HG02973 (cell line): ENCODE results near the gene HARBI1.
A peak's percentile ranks its signal among the peaks of the same experiment; 100 is the strongest.

Experiments used
- ATAC-seq: cut with Tn5 transposase; IDR thresholded peaks from one replicate; pipeline ENCODE4 v1.9.1; 2021; ENCODE audit warnings: moderate library complexity; ENCODE audit not compliant: unreplicated experiment

The HARBI1 gene

DNA sequence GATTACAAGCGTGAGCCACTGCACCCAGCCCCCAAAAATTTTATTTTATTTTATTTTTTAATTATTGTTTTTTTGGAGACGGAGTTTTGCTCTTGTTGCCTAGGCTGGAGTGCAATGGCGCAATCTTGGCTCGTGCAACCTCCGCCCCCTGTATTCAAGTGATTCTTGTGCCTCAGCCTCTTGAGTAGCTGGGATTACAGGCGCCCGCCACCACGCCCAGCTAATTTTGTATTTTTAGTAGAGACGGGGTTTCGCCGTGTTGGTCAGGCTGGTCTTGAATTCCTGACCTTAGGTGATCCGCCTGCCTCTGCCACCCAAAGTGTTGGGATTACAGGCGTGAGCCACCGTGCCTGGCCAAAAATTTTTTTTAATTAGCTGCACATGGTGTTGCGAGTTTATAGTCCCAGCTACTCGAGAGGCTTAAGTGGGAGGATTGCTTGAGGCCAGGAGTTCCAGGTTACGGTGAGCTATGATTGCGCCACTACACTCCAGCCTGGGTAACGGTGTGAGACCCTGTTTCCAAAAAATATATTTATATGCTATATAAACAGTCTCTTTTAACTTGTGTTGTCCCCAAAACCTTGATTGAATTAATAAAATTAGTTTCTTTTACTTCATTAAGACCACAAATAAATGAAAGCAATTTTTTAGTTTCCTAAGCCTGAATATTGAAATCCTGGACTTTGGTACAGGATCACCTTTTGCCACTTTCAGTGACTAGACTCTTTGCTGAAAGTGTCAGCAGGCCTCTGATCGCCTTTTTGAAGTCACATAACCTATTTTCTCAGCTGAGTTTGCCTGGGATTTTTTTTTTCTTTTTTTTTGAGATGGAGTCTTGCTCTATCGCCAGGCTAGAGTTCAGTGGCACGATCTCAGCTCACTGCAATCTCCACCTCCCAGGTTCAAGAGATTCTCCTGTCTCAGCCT lies 16.5 kb upstream of the HARBI1 start:
- ATAC-seq, result no peak

DNA sequence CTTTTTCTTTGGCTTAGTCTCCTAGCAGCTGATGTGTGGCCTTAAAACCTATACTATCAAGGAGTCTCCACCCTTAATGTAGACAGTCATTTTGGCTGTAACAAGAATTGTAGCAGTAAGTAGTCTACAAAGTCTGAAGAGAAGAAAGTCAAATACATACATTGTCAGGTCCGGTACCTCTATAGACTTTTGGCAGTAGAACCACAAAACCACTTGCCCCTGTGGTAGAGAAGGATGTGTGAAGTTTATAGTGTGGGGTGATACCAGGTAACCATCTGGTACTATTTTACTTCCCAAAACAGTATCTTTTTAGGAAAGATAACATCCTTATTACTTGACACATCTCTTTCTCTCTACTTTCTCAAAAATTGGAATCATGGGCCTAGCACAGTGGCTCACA lies 15.5 kb upstream of the HARBI1 start:
- no peak for ATAC-seq

DNA sequence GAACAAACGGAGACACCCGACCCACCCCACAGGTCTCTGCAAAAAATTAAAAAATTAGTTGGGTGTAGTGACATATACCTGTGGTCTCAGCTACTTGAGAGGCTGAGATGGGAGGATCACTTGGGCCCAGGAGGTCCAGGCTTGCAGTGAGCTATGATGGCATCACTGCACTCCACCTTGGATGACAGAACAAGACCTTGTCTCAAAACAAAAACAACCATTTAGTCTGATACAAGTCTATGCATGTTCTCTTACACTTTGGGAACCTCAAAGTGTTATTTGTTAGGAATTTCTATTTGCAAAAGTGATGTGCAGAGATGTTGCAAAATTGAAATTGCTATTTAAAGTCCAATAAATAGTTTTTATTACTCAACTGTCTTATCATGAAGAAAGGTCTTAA lies 14.6 kb upstream of the HARBI1 start:
- ATAC-seq, result no peak

DNA sequence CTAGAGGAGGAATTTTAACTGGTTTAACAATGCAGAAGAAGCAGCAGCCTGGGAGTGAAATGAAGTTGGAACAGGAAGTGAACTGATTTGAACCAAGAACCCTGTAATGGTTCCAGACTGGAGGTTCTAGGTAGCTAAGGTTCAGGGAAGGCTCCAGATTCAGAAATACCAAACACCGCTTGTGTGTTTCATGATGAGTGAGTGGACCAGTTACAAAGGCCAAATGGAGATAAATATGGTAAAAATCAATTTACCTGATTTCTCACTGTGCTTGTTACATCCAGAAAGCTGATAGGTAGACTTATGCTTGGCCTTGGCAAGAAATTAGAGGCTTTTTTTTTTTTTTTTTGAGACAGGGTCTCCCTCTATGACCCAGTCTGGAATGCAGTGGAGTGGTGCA lies 13.2 kb upstream of the HARBI1 start:
- ATAC-seq, result no peak

DNA sequence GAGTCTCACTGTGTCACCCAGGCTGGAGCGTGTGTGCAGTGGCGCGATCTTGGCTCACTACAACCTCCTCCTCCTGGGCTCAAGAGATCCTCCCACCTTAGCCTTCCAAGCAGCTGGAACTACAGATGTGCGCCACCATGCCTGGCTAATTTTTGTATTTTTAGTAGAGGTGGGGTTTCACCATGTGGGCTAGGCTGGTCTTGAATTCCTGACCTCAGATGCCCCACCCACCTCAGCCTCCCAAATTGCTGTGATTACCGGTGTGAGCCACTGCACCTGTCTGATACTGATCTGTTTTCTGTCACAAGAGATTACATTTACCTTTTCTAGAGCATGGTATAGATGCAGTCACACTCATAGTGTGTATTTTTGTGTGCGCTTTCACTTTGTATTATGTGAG lies 11.9 kb upstream of the HARBI1 start:
- no peak for ATAC-seq

DNA sequence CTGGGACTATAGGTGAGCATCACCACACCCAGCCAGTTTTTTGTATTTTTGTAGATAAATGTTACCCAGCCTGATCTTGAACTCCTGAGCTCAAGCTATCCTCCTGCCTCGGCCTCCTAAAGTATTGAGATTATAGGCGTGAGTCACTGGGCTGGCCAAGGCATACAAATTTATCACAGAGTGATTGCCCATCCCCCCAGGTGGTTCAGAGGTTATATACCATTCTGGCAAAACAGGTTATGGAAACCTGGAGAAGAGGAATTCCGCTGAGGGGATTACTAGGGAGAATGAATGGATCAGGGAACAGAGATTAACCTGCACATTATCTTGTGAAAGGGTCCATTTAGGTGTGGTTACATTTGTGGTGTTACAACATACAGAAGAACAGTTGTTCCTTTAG lies 8.4 kb upstream of the HARBI1 start:
- no peak for ATAC-seq

DNA sequence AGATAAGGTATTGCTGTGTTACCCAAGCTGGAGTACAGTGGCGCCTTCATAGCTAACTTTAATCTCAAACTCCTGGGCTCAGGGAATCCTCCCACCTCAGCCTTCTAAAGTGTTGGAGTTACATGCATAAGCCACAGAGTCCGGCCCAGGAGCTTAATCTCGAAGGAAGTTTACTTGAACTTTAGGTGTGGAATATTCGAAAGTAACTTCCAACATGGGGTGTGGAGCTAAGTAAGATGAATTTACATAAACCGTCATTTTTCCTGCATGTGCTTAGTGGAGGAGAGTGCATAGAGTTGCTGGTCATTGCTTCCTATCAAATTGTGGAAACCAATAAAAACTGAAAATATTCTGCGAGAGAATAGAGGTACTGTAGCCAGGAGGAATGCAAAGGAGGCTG lies 1.8 kb upstream of the HARBI1 start:
- no peak for ATAC-seq

DNA sequence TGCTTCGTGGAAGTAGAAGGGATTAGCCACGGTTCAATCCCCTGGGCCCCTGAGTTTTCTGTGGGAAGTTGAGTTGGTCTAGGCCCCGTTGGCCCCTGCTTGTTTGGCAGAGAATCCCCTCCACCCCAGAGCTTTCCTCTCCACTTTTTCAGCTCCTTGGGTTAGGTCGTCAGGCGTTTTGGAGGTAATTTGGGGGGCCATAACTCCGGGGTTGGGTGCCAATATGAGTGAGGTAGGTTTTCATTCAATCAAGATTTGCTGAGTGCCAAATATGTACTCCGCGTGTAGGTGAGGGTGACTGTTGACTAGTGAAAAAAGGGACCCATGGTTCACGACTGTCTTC lies 916 bp upstream of the HARBI1 start:
- peak; percentile 4 for ATAC-seq

DNA sequence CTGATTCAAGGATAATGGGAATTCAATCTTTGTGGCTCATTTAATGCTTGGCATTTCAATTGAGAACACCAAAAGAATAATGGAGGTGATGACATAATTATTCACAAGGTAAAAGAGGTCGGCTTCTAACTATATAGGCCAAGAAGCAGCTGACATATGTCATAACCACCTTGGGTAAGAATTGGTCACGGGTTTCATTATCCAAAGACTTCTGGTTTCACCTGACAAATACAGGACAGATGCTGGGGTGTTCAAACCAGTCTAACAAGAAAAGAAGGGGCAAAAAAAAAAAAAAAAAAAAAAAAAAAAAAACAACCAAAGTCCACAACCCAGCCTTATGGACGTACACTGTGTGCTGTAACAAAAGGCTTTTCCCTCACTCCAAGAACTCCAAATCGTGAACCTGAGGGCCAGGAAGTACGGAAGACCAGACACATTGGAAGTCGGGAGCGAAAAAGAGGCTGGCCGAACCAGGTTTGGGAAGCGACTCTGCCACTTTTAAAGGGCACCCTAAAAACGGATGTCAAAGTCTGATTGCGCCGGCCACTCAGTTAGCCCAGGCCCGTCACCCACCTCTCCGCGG lies 385 bp downstream of the HARBI1 start:
- no peak for ATAC-seq

DNA sequence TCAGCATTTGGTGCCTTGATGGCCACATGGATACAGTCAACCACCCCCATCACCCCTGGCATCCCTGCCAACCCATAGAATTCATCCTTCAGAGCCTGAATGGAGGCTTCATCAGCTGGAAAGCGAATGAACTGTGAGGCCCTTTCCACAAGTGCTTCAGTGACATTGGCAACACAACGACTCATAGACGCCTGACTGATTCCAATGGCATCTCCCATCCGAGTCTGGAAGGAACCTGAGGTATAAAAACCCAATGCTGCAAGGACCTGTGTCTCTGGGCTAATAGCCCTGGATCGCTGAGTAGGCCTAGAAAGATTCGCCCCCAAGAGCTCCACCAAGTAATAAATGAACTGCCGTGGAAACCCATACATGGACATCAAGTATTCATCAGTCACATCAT lies 1.3 kb downstream of the HARBI1 start:
- ATAC-seq, result no peak

DNA sequence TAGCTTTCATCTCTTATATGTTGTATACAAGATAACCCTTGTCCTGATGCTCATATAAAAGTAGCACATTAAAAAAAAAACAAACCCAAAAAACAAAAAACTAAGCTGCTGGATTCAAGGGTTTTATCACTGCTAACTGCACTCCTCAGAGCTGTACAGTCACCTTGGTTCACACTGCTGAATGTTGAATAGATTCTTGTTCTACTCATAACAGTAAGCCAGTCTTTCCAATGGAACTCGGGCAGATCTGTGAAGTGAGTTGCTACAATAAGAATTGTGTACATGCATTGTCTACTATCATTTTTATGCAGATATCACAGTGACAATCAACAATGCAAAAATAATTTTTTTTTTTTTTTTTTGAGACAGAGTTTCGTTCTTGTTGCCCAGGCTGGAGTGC lies 4.7 kb downstream of the HARBI1 start:
- no peak for ATAC-seq

DNA sequence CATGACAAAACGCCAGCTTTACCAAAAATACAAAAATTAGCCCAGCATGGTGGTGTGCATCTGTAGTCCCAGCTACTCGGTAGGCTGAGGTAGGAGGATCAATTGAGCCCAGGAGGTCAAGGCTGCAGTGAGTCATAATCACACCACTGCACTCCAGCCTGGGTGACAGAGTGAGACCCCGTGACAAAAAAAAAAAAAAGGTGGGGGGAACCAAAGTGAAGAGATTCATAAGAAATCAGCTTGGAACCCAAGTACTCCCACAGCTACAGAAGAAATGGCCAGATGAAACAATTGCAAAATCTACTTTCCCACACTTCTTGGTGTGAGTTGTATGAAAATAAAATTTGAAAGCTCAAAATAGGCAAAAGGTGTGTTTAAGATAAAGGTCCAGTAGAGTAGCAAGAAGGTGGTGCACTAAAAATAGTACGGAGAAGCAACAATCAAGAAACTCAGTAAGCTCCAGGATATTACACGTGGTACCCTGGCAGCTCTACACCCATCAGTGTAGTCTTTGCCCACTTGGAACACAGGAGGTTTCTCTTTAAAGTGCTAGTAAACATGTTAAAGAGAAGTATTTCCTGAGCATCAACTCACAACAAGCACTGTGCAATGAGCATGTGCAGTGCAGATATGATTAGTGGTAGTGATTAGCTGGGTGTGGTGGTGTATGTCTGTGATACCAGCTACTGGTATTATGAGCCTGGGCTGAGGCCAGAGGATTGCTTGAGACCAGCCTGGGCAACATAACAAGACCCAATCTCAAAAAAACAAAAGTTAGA lies 5.3 kb downstream of the HARBI1 start:
- ATAC-seq, result no peak

DNA sequence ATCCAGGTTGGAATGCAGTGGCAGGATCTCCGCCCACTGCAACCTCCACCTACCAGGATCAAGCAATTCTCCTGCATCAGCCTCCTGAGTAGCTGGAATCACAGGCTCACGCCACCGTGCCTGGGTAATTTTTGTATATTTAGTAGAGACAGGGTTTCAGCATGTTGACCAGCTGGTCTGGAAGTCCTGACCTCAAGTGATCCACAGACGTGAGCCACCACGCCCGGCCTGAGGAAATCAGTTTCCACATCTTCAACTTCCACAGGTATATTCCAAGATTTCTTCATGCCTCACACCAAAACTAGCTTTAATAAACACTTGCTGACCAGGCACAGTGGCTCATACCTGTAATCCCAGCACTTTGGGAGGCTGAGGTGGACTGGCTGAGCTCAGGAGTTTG lies 7.6 kb downstream of the HARBI1 start:
- ATAC-seq, result no peak

DNA sequence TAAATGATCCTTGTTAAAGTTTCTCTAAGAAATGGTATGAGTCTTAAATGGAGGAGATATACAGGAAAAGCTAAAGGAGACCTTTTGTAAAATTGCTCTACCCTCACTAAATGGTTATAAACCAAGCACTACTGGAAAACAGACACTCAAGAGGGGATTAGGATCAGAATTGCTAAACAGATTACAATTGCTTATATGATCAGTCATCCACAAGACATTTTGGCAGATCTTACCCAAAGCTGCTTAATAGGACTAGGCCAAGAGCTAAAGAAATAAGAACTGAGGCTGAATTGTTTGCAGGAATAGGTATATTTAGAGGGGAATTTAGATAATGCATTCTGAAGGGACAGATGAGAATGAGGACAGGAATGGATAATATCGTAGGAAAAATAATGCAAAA lies 9.5 kb downstream of the HARBI1 start:
- ATAC-seq, result no peak

DNA sequence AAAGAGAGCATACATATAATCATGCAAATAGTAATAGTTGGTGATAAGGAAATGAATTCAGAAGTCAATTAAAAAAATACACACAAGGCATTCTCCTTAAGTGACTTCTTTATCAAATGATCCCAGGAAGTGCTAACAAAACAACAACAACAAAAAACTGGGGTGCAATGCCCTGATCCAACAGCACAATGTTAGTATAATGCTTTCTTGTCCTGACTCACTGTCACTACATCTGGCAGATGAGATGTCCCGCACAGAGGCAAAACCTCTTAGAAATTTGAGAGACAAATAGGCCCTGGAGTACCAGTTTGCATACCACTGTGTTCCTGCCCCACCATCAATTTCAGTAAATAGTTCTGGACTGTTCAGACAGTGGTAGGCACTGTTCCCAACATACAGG lies 12.2 kb downstream of the HARBI1 start:
- ATAC-seq, result no peak

DNA sequence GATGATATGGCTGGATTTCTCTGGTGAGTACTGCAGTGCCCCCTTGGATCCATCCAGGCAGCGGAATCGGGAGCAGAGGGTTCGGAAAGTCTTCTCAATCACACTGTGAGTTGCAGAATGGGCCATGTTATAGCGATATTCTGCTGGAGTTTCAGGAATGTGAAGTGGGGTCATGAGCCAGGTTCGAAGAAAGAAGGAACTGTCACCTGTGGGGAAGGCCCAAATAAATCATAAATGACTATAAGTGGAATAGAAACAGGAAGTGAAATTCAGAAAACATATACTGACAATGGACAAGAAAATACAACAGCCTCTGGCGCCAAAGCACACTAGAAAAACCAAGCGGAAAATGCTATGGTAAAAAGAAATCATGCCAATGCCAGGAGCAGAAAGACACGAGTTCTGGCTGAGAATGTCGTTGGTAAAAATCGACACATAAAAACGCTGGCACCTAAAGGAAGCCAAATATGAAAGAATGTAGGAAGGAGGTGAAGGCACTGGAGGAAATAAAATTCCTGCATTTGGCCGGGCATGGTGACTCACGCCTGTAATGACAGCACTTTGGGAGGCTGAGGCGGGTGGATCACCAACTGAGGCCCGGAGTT lies 13.2 kb downstream of the HARBI1 start:
- no peak for ATAC-seq

DNA sequence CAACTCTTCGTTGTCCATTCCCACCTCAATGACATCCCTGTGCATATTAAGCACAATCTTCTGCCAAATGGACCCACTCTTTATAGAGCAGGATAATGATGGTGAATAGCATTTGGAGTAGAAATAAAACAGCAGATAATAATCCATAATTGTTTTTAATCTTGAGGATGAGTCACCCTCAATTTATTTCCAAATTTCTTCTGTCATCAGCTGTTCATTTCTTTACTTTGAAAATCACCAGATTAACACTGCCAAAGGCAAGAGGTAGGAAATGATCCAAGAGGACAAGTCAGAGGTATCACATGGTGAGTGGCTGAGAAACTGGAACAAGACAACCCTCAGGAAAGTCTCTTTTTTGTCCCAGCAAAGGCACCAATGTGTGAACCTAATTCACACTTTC lies 15.9 kb downstream of the HARBI1 start:
- no peak for ATAC-seq

DNA sequence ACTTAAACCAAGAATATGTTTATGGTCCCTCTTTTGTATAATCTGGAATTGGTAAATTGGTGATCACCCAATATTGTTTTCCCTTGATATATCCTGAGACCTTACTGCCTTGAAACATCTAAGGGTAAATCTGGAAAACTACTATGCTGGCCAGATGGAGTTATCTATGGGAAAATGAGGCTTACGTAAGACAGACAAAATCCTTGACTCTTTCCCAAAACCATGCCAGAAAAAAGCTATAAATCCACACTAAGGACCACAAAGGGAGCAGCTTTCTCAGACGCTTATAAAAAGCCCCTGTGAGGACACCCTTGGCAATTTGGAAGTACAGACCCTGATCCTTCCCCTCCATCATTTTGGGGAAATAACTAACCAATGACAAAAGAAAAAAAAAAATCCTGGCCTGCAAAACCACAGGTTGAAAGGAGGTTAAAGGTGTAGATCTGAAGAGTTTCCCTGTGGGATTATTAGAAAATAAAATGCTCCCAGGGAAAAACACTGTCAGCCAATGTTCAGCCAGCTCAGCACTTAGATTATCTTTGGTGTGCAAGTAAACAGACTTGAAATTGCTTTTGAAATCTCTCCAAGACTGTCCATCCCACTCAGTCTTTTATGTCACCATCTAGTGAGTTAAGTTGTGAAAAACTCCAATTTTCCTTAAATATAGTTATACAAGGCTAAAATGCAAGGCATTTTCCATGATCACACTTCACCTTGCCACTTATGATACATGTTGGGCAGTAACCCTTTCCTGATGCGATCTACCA lies 16.6 kb downstream of the HARBI1 start:
- no peak for ATAC-seq

DNA sequence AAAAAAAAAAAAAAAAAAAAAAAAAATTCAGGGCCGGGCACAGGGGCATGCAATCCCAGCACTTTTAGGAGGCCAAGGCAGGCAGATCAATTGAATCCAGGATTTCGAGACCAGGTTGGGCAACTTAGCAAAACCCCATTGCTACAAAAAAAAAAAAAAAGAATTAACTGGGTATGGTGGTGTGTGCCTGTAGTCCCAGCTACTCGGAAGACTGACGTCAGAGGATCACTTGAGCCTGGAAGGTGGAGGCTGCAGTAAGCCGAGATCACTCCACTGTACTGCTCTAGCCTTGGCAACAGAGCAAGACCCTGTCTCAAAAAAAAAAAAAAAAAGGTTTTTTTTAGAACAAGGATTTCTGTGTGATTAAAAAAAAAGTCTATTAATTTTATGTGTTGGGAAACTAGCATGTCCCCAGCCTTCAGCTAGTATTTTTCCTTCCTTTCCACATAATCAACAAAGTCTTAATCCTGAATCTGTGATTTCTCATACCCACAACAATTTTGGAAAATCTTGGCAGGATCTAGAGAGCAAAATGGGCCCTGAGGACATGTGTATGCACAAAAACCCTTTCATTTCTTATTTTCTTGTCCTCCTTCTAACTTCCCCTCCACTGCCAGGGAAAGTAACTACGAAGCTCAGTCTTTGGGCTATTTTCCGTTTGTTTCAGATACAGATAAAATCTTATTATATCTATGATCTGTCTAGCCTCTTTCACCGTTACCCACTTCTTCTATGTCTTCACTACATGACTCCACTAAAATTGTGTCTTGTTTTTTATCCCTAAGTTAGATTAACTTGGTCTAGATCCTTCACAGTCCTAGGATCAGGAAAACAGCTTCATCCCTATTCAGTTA lies 17.5 kb downstream of the HARBI1 start:
- ATAC-seq, result no peak
